K562 (cell line): ENCODE data around the gene SMC4.

ENCODE experiments used
- CHCHD3 ChIP-seq: fragments of 250-450 bp; sonication (Bioruptor Pico); IDR thresholded peaks from 2 replicates; pipeline ENCODE4 v2.1.2; 2022; ENCODE audit warnings: mild to moderate bottlenecking
- CHD2 ChIP-seq: IDR thresholded peaks from 2 replicates; pipeline ENCODE4 v1.6.1; 2011; ENCODE audit warnings: low read depth, low read length
- CTCF ChIP-seq, 3 experiments: IDR thresholded peaks in 2 of 3; conservative IDR thresholded peaks in 1 of 3; 2 replicates each; pipeline ENCODE4 v1.5.1; 2011 to 2012; ENCODE audit warnings: low read length in 3 of 3, mild to moderate bottlenecking in 3 of 3, control low read depth in 2 of 3, improper control_type of control experiment in 1 of 3, inconsistent platforms in 1 of 3, low read depth in 1 of 3, mixed read lengths in 1 of 3, moderate library complexity in 1 of 3; ENCODE audit not compliant: insufficient read depth in 2 of 3
- ELK1 ChIP-seq: sonication (generic); formaldehyde crosslinking; IDR thresholded peaks from 2 replicates; pipeline ENCODE4 v1.8.1; 2022; ENCODE audit warnings: missing genetic modification reagents
- NBN ChIP-seq: fragments of 450-650 bp; IDR thresholded peaks from 2 replicates; pipeline ENCODE4 v1.6.1; 2016; ENCODE audit warnings: low read depth, mild to moderate bottlenecking
- NR2C2 ChIP-seq, 2 experiments: fragments of 200-800 bp in 1 of 2; sonication (Bioruptor generic) in 1 of 2; sonication (generic) in 1 of 2; formaldehyde crosslinking in 1 of 2; IDR thresholded peaks; 2 replicates each; pipeline versions ENCODE4 v1.6.1 to v1.8.0; 2016 to 2022; ENCODE audit warnings: mild to moderate bottlenecking in 1 of 2, missing compliant biosample characterization in 1 of 2, missing genetic modification characterization in 1 of 2, missing genetic modification reagents in 1 of 2
- PPARD ChIP-seq: fragments of 250-450 bp; sonication (Bioruptor Pico); IDR thresholded peaks from 2 replicates; pipeline ENCODE4 v1.8.0; 2022; ENCODE audit warnings: inconsistent platforms, mild to moderate bottlenecking, moderate library complexity
- REST ChIP-seq, 2 experiments: fragments of 450-650 bp; formaldehyde crosslinking in 1 of 2; IDR thresholded peaks; 2 replicates each; pipeline versions ENCODE4 v1.4.0 to v1.6.1; 2014 to 2020; ENCODE audit warnings: mild to moderate bottlenecking in 2 of 2, borderline replicate concordance in 1 of 2, low read depth in 1 of 2
- RREB1 ChIP-seq: fragments of 250-450 bp; sonication (Bioruptor Pico); IDR thresholded peaks from 2 replicates; pipeline ENCODE4 v1.4.0; 2020
- TFE3 ChIP-seq: fragments of 450-650 bp; formaldehyde crosslinking; IDR thresholded peaks from 2 replicates; pipeline ENCODE4 v1.4.0; 2020; ENCODE audit warnings: mild to moderate bottlenecking, mixed read lengths
- ZNF41 ChIP-seq: fragments of 250-450 bp; sonication (Bioruptor Pico); conservative IDR thresholded peaks from 2 replicates; pipeline ENCODE4 v1.4.0; 2020; ENCODE audit warnings: mild to moderate bottlenecking

GRCh38 chr3:160450846-160451245 lies 51.4 kb downstream of the SMC4 start:
- no peak for TF ChIP-seq NBN
- TF ChIP-seq TFE3 (CRISPR knock-in tag), result no peak
- no peak for TF ChIP-seq PPARD (CRISPR knock-in tag)
- no peak for TF ChIP-seq CTCF (IDR thresholded peaks at IDR 0.05 in 2 of 3, conservative IDR thresholded peaks at IDR 0.05 in 1 of 3; ENCODE audit: insufficient read depth in 2 of 3, low read depth in 1 of 3, low read length in 3 of 3)
- no peak for TF ChIP-seq REST (IDR thresholded peaks at IDR 0.05; ENCODE audit: borderline replicate concordance)
- TF ChIP-seq REST (CRISPR knock-in tag; IDR thresholded peaks at IDR 0.05; ENCODE audit: low read depth), result no peak
- no peak for TF ChIP-seq NR2C2 (CRISPR knock-in tag; IDR thresholded peaks at IDR 0.05)
- TF ChIP-seq NR2C2 (tag; IDR thresholded peaks at IDR 0.05), result no peak
- no peak for TF ChIP-seq ELK1 (CRISPR knock-in tag)
- no peak for TF ChIP-seq RREB1 (CRISPR knock-in tag)
- no peak for TF ChIP-seq ZNF41
- TF ChIP-seq CHCHD3, result no peak
- TF ChIP-seq CHD2, result no peak
